Activated naive CD4-positive, alpha-beta T cell treated with Interleukin-2 at 50 U/mL for 16 hours (primary cell): ENCODE data around the gene COA5.

Experiments used
- DNase-seq: peaks from one replicate; pipeline ENCODE4 v3.0.0-alpha.2; 2020

Gene COA5

DNA sequence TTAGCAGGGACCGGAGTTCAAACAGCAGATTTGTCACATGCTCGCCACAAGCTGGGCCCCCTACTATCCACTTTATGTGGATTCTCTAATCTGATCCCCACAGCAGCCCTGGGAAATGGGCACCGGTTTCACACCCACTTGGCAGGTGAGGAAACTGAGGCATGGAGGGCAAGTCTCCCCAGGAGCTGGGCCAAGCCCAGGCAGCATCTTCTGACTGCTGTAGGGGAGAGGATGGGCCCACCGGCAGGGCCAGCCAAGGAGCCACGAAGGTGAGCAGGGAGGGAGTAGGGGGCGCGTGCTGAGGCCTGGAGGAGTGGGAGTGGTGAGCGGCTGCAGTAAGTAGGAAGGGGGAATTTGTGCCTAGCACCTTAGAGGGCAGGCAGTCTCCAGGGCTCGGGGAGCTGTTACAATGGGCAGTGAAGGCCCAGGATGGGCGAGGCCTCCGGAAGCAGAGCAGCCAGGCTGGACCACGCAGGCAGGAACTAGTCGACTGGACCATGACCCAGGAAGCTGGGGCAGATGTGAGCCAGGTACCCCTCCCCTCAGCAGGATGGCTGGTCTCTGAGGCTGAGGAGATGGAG is 37.1 kb downstream of the COA5 start:
- no peak for DNase-seq

- DNase-seq: no peak
Measured at GRCh38 chr2:98570356-98570755, 38.0 kb downstream of the COA5 start.

GRCh38 chr2:98569915-98570314 is 38.4 kb downstream of the COA5 start:
- no peak for DNase-seq

DNA sequence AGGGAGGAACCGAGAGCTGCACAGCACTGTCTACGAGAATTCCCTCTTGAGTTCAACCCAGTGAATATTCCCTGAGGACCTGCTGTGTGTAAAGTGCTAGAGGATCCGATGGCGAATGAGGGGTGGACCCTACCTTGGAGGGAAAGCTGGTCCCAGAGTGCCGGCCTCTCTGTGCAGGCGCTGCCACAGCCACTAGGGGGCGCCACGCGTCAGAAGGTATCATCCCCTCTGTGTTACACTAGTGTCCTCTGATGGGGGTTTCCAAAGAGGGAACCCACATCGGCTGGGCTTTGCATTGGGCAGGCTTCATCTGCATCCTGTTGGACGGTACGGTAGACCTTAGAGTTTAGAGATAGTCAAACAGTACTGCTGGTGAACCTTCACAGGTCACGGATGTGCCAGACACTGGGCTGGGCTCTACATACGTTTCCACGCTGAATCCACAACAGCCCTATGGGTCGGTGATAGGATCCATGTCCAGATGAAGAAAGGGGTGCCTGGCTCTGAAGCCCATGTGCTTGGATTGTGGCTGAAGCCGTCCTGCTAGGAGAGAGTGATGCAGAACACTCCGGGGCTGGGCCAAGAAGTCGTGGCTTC is 39.0 kb downstream of the COA5 start:
- peak; percentile 75 for DNase-seq

GRCh38 chr2:98568161-98568956 is 40.0 kb downstream of the COA5 start:
- no peak for DNase-seq

GRCh38 chr2:98565941-98566340 is 42.4 kb downstream of the COA5 start:
- DNase-seq: no peak

DNA sequence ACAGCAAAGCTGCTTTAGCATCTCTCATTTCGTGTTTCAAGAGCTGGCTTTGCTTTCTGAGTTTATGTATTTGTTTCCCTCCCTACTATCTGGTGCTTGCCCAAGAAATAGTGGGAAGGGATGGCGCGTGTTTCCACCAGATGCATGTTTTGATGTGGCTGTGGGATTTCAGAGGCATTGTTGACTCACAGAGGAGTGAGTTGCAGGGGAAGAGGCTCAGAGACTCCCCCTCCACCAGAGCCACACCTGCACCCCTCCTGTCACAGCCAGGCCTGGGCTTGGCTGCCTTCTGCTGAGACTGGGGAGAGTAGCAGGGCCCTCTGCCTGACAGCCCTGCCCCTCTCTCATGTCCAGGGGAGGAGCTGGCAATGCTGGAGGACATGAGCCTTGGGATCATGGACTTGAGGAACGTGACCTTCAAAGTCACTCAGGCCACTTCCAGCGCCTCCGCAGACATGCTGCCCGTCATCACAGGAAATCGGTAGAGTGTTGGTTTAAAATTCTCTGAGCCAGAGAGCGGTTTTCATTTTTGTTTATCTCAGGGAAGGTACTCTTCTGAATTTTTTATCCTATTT is 42.9 kb downstream of the COA5 start:
- no peak for DNase-seq

GRCh38 chr2:98564541-98565132 is 43.7 kb downstream of the COA5 start:
- DNase-seq: no peak

GRCh38 chr2:98563394-98563793 is 44.9 kb downstream of the COA5 start:
- no peak for DNase-seq

- no peak for DNase-seq
Measured at GRCh38 chr2:98561902-98562695, 46.2 kb downstream of the COA5 start.

- no peak for DNase-seq
Measured at GRCh38 chr2:98561018-98561417, 47.3 kb downstream of the COA5 start.

DNA sequence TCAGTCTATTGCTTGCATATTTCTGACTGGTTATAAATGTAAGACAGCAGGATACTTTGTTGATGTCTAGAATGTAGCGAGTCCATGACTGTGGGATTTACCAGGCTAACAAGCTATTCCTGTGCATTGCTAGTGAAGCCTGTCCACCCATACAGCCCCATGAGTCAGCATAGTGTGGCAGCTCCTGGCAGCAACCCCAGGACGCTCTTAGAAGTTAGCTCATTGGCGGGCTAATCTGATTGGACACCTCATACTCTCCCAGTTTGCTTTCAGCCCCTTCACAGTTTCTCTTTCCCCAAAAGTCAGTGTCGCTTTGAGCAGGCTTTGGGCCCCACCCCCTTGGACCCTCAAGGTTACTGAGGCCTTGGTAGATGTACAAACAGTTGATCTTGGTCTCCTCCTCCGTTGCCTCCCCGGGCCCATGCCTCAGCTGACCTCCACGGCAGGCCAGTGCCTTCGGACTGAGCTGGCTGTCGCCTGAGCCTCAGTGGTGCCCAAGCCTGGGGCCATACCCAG is 48.0 kb downstream of the COA5 start:
- no peak for DNase-seq

- DNase-seq: no peak
Measured at GRCh38 chr2:98559581-98559980, 48.7 kb downstream of the COA5 start.

DNA sequence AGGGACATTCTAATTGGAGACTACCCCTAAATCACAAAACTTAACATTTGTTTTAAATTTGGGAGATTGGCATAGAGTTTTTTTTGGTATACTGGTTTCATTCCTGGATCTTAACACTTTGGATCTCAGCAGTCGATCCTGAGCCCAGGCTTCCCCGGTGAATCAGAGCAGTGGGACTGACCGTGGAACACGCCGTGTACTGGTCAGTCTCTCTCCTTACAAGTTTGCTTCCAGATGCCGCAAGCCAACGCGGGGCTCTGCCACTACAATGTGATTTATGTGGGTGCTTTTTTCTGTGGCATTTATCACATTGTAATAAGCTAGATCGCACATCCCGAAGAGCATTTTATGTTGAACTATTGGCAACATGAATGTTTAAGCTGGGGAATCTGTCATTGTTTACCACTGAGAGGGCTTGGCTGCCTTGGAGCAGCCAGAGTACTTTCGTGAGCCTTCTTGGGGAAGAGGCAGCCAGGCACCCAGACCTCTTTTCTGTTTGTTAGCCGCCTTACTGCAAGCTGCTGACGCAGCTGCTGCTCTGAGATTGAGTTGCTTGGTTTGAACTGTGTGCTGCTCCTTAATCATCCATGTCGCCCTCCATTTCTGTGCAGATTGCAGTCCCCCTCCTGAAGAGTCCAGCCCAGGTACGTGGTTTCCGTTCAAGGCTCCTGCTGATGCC is 49.3 kb downstream of the COA5 start:
- DNase-seq: no peak

- no peak for DNase-seq
Measured at GRCh38 chr2:98556344-98557033, 51.8 kb downstream of the COA5 start.

DNA sequence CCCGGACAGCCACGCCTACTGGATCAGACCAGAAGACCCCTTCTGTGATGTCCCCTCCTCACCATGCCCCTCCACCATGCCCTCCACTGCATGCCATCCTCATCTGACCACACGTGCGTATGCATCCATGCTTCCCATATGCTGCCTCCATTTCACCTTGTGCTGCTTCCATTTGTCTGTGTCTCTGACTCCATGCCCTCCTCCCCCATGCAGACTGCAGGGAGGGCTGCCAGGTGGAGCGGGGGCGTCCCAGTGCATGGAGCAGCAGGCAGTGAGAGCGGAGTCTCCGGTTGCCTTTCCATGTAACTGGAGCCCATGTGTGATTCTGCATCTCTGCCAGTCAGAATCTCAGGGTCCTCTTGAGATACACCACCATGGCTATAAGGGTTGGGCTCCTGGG is 52.6 kb downstream of the COA5 start:
- DNase-seq: no peak

DNA sequence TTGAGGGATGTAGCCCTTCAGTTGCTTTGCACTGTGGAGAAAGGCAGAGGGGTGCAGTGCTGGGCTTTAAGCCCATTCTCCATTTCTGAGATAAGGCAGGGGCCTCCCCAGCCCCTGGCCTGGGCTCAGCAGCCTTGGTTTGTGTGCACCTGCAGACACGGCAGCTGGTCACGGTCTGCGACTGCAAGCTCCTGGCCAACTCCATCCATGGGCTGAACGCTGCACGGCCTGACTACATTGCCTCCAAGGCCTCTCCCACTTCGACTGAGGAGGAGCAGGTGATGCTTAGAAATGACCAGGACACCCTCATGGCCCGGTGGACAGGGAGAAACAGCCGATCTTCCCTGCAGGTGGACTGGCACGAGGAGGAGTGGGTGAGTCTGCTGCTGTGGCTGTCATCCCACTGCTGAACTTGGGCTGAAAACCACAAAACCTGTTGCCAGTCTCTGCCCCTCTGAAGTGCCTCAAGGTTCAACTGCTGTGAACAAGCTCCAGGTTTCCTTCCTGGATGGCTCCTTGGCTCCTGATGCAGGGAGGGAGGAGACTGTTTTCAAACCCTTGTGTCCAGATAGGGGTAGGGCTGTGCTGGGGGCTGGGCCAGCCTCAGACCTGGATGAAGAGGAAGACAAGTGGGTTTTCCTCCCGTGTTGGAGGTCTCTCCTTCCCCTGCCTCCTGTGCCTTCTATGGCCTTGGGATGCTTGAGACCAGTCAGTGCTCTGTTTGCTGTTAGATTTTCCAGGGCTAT is 54.0 kb downstream of the COA5 start:
- no peak for DNase-seq

DNA sequence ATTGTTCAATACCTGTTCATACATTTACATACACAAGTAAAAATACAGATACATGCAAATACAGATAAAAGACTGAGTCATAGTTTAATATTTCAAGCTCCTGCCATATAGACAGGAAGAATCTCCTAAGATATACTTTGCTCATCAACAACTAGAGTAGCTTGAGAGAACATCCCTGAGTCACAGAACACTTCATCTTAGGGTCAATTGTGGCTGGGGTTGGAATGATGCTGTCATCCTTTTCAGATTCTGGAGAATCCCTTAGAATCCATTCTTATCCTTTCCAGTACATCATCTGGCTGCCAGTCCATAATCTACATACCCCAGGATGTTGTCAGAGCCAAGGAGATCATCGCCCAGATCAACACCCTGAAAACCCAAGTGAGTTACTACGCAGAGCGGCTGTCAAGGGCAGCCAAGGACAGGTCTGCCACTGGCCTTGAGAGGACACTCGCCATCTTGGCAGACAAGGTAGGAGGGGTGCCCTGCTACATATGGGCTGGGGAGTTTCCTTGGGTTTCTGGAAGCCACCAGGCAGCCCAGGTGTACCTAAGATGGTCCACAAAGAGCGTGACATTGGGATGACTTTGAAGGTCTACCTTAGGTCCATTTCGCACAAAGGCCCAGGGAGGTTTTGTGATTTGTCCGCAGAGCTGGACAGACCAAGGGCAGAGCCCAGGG is 55.7 kb downstream of the COA5 start:
- no peak for DNase-seq

- DNase-seq: peak; percentile 45
Measured at GRCh38 chr2:98551316-98551715, 57.0 kb downstream of the COA5 start.

DNA sequence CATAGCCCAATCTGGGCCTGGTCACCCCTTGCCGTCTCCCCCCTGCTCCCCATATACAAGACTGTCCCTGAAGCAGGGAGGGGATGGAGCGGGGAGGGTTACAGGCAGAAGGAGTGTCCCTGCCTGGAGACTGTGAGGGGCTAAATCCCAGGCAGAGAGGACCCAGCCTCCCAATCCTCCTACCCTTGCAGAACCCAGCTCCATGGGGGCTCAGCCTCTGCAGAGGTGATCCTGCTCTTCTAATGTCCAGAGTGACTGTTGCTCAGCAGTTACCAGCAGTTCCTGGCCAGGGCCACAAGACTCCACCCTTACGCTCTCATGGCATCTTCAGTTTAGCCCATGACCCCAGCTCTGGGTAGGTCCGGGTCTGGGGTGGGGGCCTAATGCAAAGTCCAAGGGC is 58.1 kb downstream of the COA5 start:
- no peak for DNase-seq
